ENCODE data around the gene SYTL3. TPM values are rescaled to one million over a fixed set of nuclear protein-coding genes. Genes with fewer than 3 reads are reported as not detected.

The SYTL3 gene
- total RNA-seq, 1 donor from 2014 or later, result 13.9 TPM

- Histone ChIP-seq H3K4me3 (no peak overlapping the region), H3K27me3 (ENCODE audit: low read depth) (no peaks in the 10 kb centered on the region), H3K27ac (no peak overlapping the region), H3K9me3 (no peaks in the 10 kb centered on the region), H3K36me3 (peaks cover 42% of the 10 kb centered on the region), H3K4me1 (no peaks in the 10 kb centered on the region)
- intact Hi-C loops (cut with DNase I), result no loop called here
- TF ChIP-seq CTCF (IDR thresholded peaks at IDR 0.05), result no peak
- DNase-seq (no peak), ATAC-seq (peak in 1 of 2 donors; percentile 0)
Measured at GRCh38 chr6:158760618-158761250, 110.9 kb downstream of the SYTL3 start.

- no peak for TF ChIP-seq CTCF (IDR thresholded peaks at IDR 0.05)
- peaks cover 49% of the 10 kb centered on the region for H3K36me3 ChIP-seq
- H3K9me3 ChIP-seq, result no peaks in the 10 kb centered on the region
- no peak overlapping the region for H3K4me3 ChIP-seq
- H3K27ac ChIP-seq, result no peak overlapping the region
- no peak for DNase-seq
- no peaks in the 10 kb centered on the region for H3K4me1 ChIP-seq
- intact Hi-C loops (cut with DNase I), result no loop called here
- peak in 1 of 2 donors; percentile 2 for ATAC-seq
- H3K27me3 ChIP-seq (ENCODE audit: low read depth), result no peaks in the 10 kb centered on the region
Measured at GRCh38 chr6:158761746-158762145, 111.9 kb downstream of the SYTL3 start.

GRCh38 chr6:158762787-158763433 lies 113.1 kb downstream of the SYTL3 start:
- Histone ChIP-seq H3K27me3 (ENCODE audit: low read depth) (no peaks in the 10 kb centered on the region), H3K9me3 (no peaks in the 10 kb centered on the region), H3K27ac (no peak overlapping the region), H3K36me3 (peaks cover 51% of the 10 kb centered on the region), H3K4me1 (no peaks in the 10 kb centered on the region), H3K4me3 (no peak overlapping the region)
- DNase-seq (no peak), ATAC-seq (peak in 1 of 2 donors; percentile 0)
- no peak for TF ChIP-seq CTCF (IDR thresholded peaks at IDR 0.05)
- intact Hi-C loops (cut with DNase I), result no loop called here

GRCh38 chr6:158763434-158764182 lies 113.8 kb downstream of the SYTL3 start:
- Histone ChIP-seq H3K27me3 (ENCODE audit: low read depth) (no peaks in the 10 kb centered on the region), H3K4me1 (no peaks in the 10 kb centered on the region), H3K9me3 (no peaks in the 10 kb centered on the region), H3K4me3 (no peak overlapping the region), H3K36me3 (peaks cover 57% of the 10 kb centered on the region), H3K27ac (no peak overlapping the region)
- DNase-seq (no peak), ATAC-seq (no peak)
- TF ChIP-seq CTCF (IDR thresholded peaks at IDR 0.05), result no peak
- intact Hi-C loops (cut with DNase I), result no loop called here

GRCh38 chr6:158764183-158764849 lies 114.5 kb downstream of the SYTL3 start:
- no peak for TF ChIP-seq CTCF (IDR thresholded peaks at IDR 0.05)
- Histone ChIP-seq H3K9me3 (no peaks in the 10 kb centered on the region), H3K27me3 (ENCODE audit: low read depth) (no peaks in the 10 kb centered on the region), H3K36me3 (peaks cover 65% of the 10 kb centered on the region), H3K4me1 (no peaks in the 10 kb centered on the region), H3K4me3 (no peak overlapping the region), H3K27ac (no peak overlapping the region)
- intact Hi-C loops (cut with DNase I), result no loop called here
- DNase-seq, result no peak
- no peak for ATAC-seq
